B cell (primary cell): ENCODE data around the gene LRFN5. TPM values are rescaled to one million over a fixed set of nuclear protein-coding genes. Genes with fewer than 3 reads are reported as not detected.
A peak's percentile ranks its signal among the peaks of the same experiment; 100 is the strongest.

Source experiments
- ATAC-seq: fragments of 200-7000 bp; cut with Tn5 transposase; one replicate; pipeline ENCODE4 v1.10.0; 2021; ENCODE audit warnings: low read depth, mild to moderate bottlenecking, moderate number of reproducible peaks, moderate library complexity
- CTCF ChIA-PET: fragments of 350-600 bp; sonication (Branson Sonifier 250); formaldehyde crosslinking; loops from one replicate; lab custom pipeline; 2021; ENCODE audit warnings: antibody characterized with exemption, inconsistent platforms; lab: Charles Lee
- POLR2A ChIA-PET: fragments of 350-600 bp; sonication (Branson Sonifier 250); formaldehyde crosslinking; loops from one replicate; lab custom pipeline; 2021; ENCODE audit warnings: antibody characterized with exemption; lab: Charles Lee
- DNase-seq: peaks from one replicate; pipeline ENCODE4 v3.0.0; 2013
- H2AFZ ChIP-seq: 2 replicates; pipeline ENCODE4 v1.6.1; 2012; ENCODE audit warnings: mild to moderate bottlenecking, low read depth, low read length; ENCODE audit not compliant: insufficient read depth, poor library complexity, severe bottlenecking
- H3K27ac ChIP-seq, 2 donors: 1 replicate in 1 of 2; 2 replicates in 1 of 2; pipeline ENCODE4 v1.5.1; 2012 to 2013; ENCODE audit warnings: low read length in 2 of 2, mild to moderate bottlenecking in 2 of 2, moderate library complexity in 1 of 2
- H3K27me3 ChIP-seq, 4 experiments: fragments of 200-600 bp in 1 of 4; sonication (generic) in 1 of 4; replicated peaks in 1 of 4; 1 replicate in 2 of 4; 2 replicates in 2 of 4; pipeline versions ENCODE4 v1.6.1 to v1.7.0; 2013 to 2016; ENCODE audit warnings: low read length in 3 of 4, mild to moderate bottlenecking in 2 of 4, mixed read lengths in 1 of 4, moderate library complexity in 1 of 4; ENCODE audit not compliant: insufficient read depth in 4 of 4, control insufficient read depth in 3 of 4; ENCODE audit errors: control extremely low read depth in 1 of 4
- H3K36me3 ChIP-seq, 2 experiments: replicated peaks in 1 of 2; 1 replicate in 1 of 2; 2 replicates in 1 of 2; pipeline versions ENCODE4 v1.6.1 to v1.7.1; 2013; ENCODE audit warnings: low read length in 1 of 2; ENCODE audit not compliant: insufficient read depth in 2 of 2, control insufficient read depth in 1 of 2; ENCODE audit errors: control extremely low read depth in 1 of 2, extremely low read depth in 1 of 2
- H3K4me1 ChIP-seq, 2 donors: fragments of 200-600 bp in 1 of 2; sonication (generic) in 1 of 2; 1 replicate in 1 of 2; 2 replicates in 1 of 2; pipeline versions ENCODE4 v1.5.1 to v1.6.1; 2013 to 2017; ENCODE audit warnings: low read length in 2 of 2; ENCODE audit not compliant: control insufficient read depth in 2 of 2, insufficient read depth in 2 of 2
- H3K4me2 ChIP-seq: replicated peaks from 2 replicates; pipeline ENCODE3; 2012; ENCODE audit warnings: mild to moderate bottlenecking, low read depth, low read length; ENCODE audit not compliant: poor library complexity, severe bottlenecking
- H3K4me3 ChIP-seq, 5 experiments: fragments of 200-600 bp in 1 of 5; sonication (generic) in 1 of 5; 1 replicate in 3 of 5; 2 replicates in 2 of 5; pipeline versions ENCODE4 v1.5.1 to v1.7.0; 2011 to 2016; ENCODE audit warnings: low read length in 4 of 5, mild to moderate bottlenecking in 4 of 5, low read depth in 2 of 5, control low read depth in 1 of 5, moderate library complexity in 1 of 5; ENCODE audit not compliant: insufficient read depth in 1 of 5; ENCODE audit errors: control extremely low read depth in 1 of 5, extremely low read depth in 1 of 5
- H3K79me2 ChIP-seq: fragments of 200-600 bp; sonication (generic); one replicate; pipeline ENCODE4 v1.6.0; 2016; ENCODE audit warnings: low read length; ENCODE audit not compliant: control insufficient read depth, insufficient read depth
- H3K9ac ChIP-seq: fragments of 200-600 bp; sonication (generic); 2 replicates; pipeline ENCODE4 v1.6.1; 2017; ENCODE audit warnings: mild to moderate bottlenecking, low read length, moderate library complexity
- H3K9me3 ChIP-seq, 3 donors: one replicate each; pipeline versions ENCODE4 v1.6.1 to v1.7.1; 2013; ENCODE audit warnings: low read length in 2 of 3; ENCODE audit not compliant: control insufficient read depth in 2 of 3, insufficient read depth in 1 of 3; ENCODE audit errors: control extremely low read depth in 1 of 3
- H4K20me1 ChIP-seq: 2 replicates; pipeline ENCODE4 v1.6.0; 2012; ENCODE audit warnings: mild to moderate bottlenecking, low read length; ENCODE audit not compliant: insufficient read depth, control insufficient read depth, poor library complexity, severe bottlenecking
- H3K27ac Mint-ChIP-seq: one replicate; pipeline ENCODE4 v1.8.0; 2021; ENCODE audit warnings: mixed read lengths
- H3K27me3 Mint-ChIP-seq: one replicate; pipeline ENCODE4 v1.8.0; 2021; ENCODE audit warnings: mixed read lengths
- H3K4me1 Mint-ChIP-seq: one replicate; pipeline ENCODE4 v1.8.0; 2021; ENCODE audit warnings: mixed read lengths
- H3K4me3 Mint-ChIP-seq: one replicate; pipeline ENCODE4 v1.8.0; 2021; ENCODE audit warnings: mixed read lengths
- H3K9me3 Mint-ChIP-seq: one replicate; pipeline ENCODE4 v1.8.0; 2022; ENCODE audit warnings: mixed read lengths; ENCODE audit not compliant: insufficient read depth
- EZH2 ChIP-seq: IDR thresholded peaks from 2 replicates; pipeline ENCODE4 v1.6.1; 2012; ENCODE audit warnings: borderline replicate concordance, low read depth, mild to moderate bottlenecking, moderate library complexity, low read length; ENCODE audit not compliant: insufficient read depth, poor library complexity, severe bottlenecking
- WGBS: methylation state at CpG from one replicate; pipeline ENCODE4 v1.1.5; 2013; ENCODE audit warnings: missing lambda C conversion rate; ENCODE audit not compliant: insufficient coverage; 5-methylcytosine and 5-hydroxymethylcytosine counted together
- intact Hi-C: fragments of 100-400 bp; cut with micrococcal nuclease; formaldehyde crosslinking; loops from one replicate; pipeline ENCODE4 v1.10.0; 2022
- polyA plus RNA-seq: library from polyadenylated mRNA; depleted of rRNA; stranded (reverse); fragments of >200 nt; gene quantifications from 2 replicates; pipeline ENCODE4 v1.2.3, GENCODE V29; 2012
- total RNA-seq, 2 donors: library from RNA; stranded (reverse); fragments of 120-200 nt in 1 of 2; gene quantifications; 1 replicate in 1 of 2; 2 replicates in 1 of 2; pipeline versions ENCODE4 v1.2.3 to v1.2.4, GENCODE V29; 2013 to 2022
- TF ChIP-seq, protein P1 (sequence below): fragments of 200-600 bp; IDR thresholded peaks from one replicate; pipeline ENCODE4 v1.8.0; 2022; ENCODE audit warnings: antibody characterized with exemption, mild to moderate bottlenecking

LRFN5 gene
- total and polyA plus RNA-seq, 2 donors (not counting 1 experiment from before 2014, with no cell fraction given) = 0.30 TPM; not detected in 1

GRCh38 chr14:41916313-41916712 lies 309.6 kb downstream of the LRFN5 start:
- no peak overlapping the region for H3K4me3 ChIP-seq
- H4K20me1 ChIP-seq = no peaks in the 10 kb centered on the region
- no peak overlapping the region for H3K4me2 ChIP-seq
- ATAC-seq (no peak), DNase-seq (no peak)
- H3K27me3 Mint-ChIP-seq = no peaks in the 10 kb centered on the region
- H3K27ac ChIP-seq = no peak overlapping the region
- no peaks in the 10 kb centered on the region for H3K9me3 ChIP-seq
- H3K9me3 Mint-ChIP-seq = no peaks in the 10 kb centered on the region
- H3K27ac Mint-ChIP-seq = no peak overlapping the region
- H3K9ac ChIP-seq = no peak overlapping the region
- H3K36me3 ChIP-seq = no peaks in the 10 kb centered on the region
- H3K79me2 ChIP-seq = no peaks in the 10 kb centered on the region
- no peak for TF ChIP-seq EZH2
- TF ChIP-seq, protein P1, sequence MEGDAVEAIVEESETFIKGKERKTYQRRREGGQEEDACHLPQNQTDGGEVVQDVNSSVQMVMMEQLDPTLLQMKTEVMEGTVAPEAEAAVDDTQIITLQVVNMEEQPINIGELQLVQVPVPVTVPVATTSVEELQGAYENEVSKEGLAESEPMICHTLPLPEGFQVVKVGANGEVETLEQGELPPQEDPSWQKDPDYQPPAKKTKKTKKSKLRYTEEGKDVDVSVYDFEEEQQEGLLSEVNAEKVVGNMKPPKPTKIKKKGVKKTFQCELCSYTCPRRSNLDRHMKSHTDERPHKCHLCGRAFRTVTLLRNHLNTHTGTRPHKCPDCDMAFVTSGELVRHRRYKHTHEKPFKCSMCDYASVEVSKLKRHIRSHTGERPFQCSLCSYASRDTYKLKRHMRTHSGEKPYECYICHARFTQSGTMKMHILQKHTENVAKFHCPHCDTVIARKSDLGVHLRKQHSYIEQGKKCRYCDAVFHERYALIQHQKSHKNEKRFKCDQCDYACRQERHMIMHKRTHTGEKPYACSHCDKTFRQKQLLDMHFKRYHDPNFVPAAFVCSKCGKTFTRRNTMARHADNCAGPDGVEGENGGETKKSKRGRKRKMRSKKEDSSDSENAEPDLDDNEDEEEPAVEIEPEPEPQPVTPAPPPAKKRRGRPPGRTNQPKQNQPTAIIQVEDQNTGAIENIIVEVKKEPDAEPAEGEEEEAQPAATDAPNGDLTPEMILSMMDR = no peak
- intact Hi-C loops = no loop called here
- ChIA-PET CTCF (no interaction called here), POLR2A (no interaction called here)
- H3K4me1 Mint-ChIP-seq = no peaks in the 10 kb centered on the region
- no peak overlapping the region for H2AFZ ChIP-seq
- no peak overlapping the region for H3K4me3 Mint-ChIP-seq
- H3K27me3 ChIP-seq = no peaks in the 10 kb centered on the region
- no peaks in the 10 kb centered on the region for H3K4me1 ChIP-seq

DNA sequence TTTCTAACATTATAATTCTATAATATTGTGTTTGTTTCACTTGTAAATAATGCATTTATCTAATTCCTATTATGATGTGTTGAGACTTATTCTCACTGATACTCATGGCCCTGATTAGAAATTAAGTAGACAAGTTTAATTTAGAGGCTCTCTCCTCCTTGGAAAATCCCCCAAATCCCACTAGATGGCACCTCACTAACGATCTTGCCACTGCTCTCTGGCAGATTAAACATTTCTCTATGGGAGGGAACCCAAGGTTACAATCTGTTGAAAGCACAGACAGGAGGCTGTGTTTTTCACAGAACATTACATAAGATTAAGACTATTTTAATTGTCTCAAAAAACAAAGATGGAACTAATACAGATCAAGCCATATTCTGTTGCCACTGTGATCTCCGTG lies 318.7 kb downstream of the LRFN5 start:
- Histone ChIP-seq H3K27me3 (no peaks in the 10 kb centered on the region), H2AFZ (no peak overlapping the region), H3K4me1 (no peaks in the 10 kb centered on the region), H3K9me3 (no peaks in the 10 kb centered on the region), H4K20me1 (no peaks in the 10 kb centered on the region), H3K27ac (no peak overlapping the region), H3K79me2 (no peaks in the 10 kb centered on the region), H3K36me3 (no peaks in the 10 kb centered on the region), H3K4me2 (no peak overlapping the region), H3K9ac (no peak overlapping the region), H3K4me3 (no peak overlapping the region)
- Mint-ChIP-seq H3K4me3 (no peak overlapping the region), H3K27ac (no peak overlapping the region), H3K27me3 (no peaks in the 10 kb centered on the region), H3K9me3 (no peaks in the 10 kb centered on the region), H3K4me1 (no peaks in the 10 kb centered on the region)
- peak; percentile 8 for DNase-seq
- POLR2A ChIA-PET = no interaction called here
- no peak for TF ChIP-seq EZH2
- TF ChIP-seq, protein P1 = no peak
- intact Hi-C loops = no loop called here
- ATAC-seq = no peak
- CTCF ChIA-PET = interaction anchor here (0.9 to 1.2 kb wide), 3 partner anchors 157 to 299 kb away, joined by 3 to 5 read pairs (median 4); no protein-coding TSS in a partner anchor
- WGBS = no CpG with 5 or more reads among the region's 2 CpGs
